Fibroblast of skin of scalp (primary cell): Measurements from ENCODE around the gene HABP4.

ENCODE experiments used
- DNase-seq: peaks from one replicate; pipeline ENCODE4 v3.0.0-alpha.2; 2013

The HABP4 gene

GRCh38 chr9:96524045-96524444 lies 74.1 kb downstream of the HABP4 start:
- peak; percentile 41 for DNase-seq

- DNase-seq = no peak
Observed at GRCh38 chr9:96524764-96525163, 74.8 kb downstream of the HABP4 start.

GRCh38 chr9:96532173-96532572 lies 82.2 kb downstream of the HABP4 start:
- no peak for DNase-seq

- DNase-seq = no peak
Observed at GRCh38 chr9:96540106-96540505, 90.1 kb downstream of the HABP4 start.
